HepG2 (cell line): ENCODE measurements around the gene TLX1. TPM values are rescaled to one million over a fixed set of nuclear protein-coding genes. Genes with fewer than 3 reads are reported as not detected.
A peak's percentile ranks its signal among the peaks of the same experiment; 100 is the strongest.

Experiments used
- ATRX ChIP-seq: sonication (generic); formaldehyde crosslinking; IDR thresholded peaks from 2 replicates; pipeline ENCODE4 v1.4.0; 2020; ENCODE audit warnings: missing genetic modification reagents, borderline replicate concordance
- HOXA3 ChIP-seq: sonication (generic); formaldehyde crosslinking; IDR thresholded peaks from 2 replicates; pipeline ENCODE4 v1.5.0; 2020; ENCODE audit warnings: missing genetic modification reagents
- MED1 ChIP-seq: sonication (generic); formaldehyde crosslinking; IDR thresholded peaks from 2 replicates; pipeline ENCODE4 v1.4.0; 2020; ENCODE audit warnings: missing genetic modification reagents
- NAIF1 ChIP-seq: sonication (generic); formaldehyde crosslinking; IDR thresholded peaks from 2 replicates; pipeline ENCODE4 v1.5.0; 2020; ENCODE audit warnings: mild to moderate bottlenecking, missing genetic modification reagents, borderline replicate concordance
- NR1H2 ChIP-seq: sonication (generic); formaldehyde crosslinking; IDR thresholded peaks from 2 replicates; pipeline ENCODE4 v1.8.1; 2022; ENCODE audit warnings: low read depth, missing genetic modification reagents, borderline replicate concordance
- PAX8 ChIP-seq: sonication (generic); formaldehyde crosslinking; IDR thresholded peaks from 2 replicates; pipeline ENCODE4 v1.8.0; 2022; ENCODE audit warnings: mild to moderate bottlenecking, missing genetic modification reagents, borderline replicate concordance
- PHF8 ChIP-seq: sonication (generic); formaldehyde crosslinking; IDR thresholded peaks from 2 replicates; pipeline ENCODE4 v1.5.0; 2020; ENCODE audit warnings: missing genetic modification reagents
- TBP ChIP-seq: sonication (generic); formaldehyde crosslinking; IDR thresholded peaks from 2 replicates; pipeline ENCODE4 v1.5.0; 2020; ENCODE audit warnings: missing genetic modification reagents
- ZFY ChIP-seq: sonication (generic); formaldehyde crosslinking; IDR thresholded peaks from 2 replicates; pipeline ENCODE4 v1.4.0; 2020; ENCODE audit warnings: missing genetic modification reagents
- ZNF251 ChIP-seq: sonication (generic); formaldehyde crosslinking; IDR thresholded peaks from 2 replicates; pipeline ENCODE4 v1.9.0; 2021; ENCODE audit warnings: mild to moderate bottlenecking, missing genetic modification reagents
- polyA plus RNA-seq, 8 experiments: library from polyadenylated mRNA; depleted of rRNA in 3 of 8; stranded (reverse) in 7 of 8; unstranded in 1 of 8; fragments of >200 nt; fragmentation: Illumina TruSeq in 4 of 8; extraction: Trizol in 4 of 8; gene quantifications; 2 replicates each; pipeline versions ENCODE4 v1.2.1 to v1.2.3, GENCODE V29; 2011 to 2016; ENCODE audit warnings: low read depth in 4 of 8, missing spikeins in 1 of 8, mixed read lengths in 1 of 8; ENCODE audit not compliant: insufficient read depth in 1 of 8
- total RNA-seq, 5 experiments: library from RNA; depleted of rRNA; stranded (reverse); fragments of >200 nt; fragmentation: Illumina TruSeq; extraction: Trizol; gene quantifications; 2 replicates each; pipeline ENCODE4 v1.2.3, GENCODE V29; 2016; ENCODE audit warnings: low read depth in 1 of 5
- TF ChIP-seq, protein P1 (sequence below): sonication (generic); formaldehyde crosslinking; IDR thresholded peaks from 2 replicates; pipeline ENCODE4 v1.5.1; 2020; ENCODE audit warnings: mild to moderate bottlenecking, missing genetic modification reagents, moderate library complexity
- TF ChIP-seq, protein P2 (sequence below): sonication (generic); formaldehyde crosslinking; IDR thresholded peaks from 2 replicates; pipeline ENCODE4 v1.9.0; 2021; ENCODE audit warnings: mild to moderate bottlenecking, missing genetic modification reagents

The TLX1 gene
- total and polyA plus RNA-seq, 2 of the 13 experiments (the other 11 are each of a cell fraction or from before 2014, with no cell fraction given) = 0.07 to 0.26 TPM

DNA sequence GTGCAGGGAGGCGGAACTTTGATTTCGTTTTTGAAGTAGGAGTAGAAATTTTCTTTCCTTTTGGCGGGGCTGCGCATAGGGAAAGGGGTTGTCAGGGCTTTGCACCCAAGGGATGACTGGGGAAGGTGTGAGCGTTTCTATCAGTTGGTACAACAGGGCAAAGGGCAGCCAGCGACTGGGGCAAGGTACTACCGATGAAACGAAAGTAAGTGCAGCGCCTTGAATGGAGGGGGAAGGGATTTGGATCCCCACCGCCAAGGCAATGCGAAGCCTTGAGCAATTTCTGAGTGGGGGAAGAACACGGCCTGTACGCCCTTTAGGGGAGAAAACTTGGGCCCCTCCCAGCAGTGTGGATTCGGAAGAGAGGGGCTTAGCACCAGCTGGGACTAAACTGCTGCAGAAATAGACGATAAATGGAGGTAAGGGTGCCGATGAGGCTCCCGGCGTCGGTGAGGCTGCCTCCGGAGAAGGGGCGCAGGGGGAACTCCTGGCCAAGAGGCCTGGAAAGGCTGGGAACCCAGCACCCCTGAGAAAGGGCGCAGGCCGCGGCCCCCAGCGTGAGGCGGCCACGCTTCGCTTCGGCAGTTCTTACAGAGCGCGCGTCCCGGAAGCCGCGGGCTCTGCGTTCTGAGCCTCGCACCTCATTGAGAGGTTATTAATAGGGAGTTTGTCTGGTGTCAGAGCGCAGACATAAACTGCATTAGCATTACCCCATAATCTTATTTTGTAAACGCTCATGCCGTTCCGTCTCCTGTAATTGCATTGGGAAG is 10.0 kb upstream of the TLX1 start (continued):
- TF ChIP-seq, protein P1, sequence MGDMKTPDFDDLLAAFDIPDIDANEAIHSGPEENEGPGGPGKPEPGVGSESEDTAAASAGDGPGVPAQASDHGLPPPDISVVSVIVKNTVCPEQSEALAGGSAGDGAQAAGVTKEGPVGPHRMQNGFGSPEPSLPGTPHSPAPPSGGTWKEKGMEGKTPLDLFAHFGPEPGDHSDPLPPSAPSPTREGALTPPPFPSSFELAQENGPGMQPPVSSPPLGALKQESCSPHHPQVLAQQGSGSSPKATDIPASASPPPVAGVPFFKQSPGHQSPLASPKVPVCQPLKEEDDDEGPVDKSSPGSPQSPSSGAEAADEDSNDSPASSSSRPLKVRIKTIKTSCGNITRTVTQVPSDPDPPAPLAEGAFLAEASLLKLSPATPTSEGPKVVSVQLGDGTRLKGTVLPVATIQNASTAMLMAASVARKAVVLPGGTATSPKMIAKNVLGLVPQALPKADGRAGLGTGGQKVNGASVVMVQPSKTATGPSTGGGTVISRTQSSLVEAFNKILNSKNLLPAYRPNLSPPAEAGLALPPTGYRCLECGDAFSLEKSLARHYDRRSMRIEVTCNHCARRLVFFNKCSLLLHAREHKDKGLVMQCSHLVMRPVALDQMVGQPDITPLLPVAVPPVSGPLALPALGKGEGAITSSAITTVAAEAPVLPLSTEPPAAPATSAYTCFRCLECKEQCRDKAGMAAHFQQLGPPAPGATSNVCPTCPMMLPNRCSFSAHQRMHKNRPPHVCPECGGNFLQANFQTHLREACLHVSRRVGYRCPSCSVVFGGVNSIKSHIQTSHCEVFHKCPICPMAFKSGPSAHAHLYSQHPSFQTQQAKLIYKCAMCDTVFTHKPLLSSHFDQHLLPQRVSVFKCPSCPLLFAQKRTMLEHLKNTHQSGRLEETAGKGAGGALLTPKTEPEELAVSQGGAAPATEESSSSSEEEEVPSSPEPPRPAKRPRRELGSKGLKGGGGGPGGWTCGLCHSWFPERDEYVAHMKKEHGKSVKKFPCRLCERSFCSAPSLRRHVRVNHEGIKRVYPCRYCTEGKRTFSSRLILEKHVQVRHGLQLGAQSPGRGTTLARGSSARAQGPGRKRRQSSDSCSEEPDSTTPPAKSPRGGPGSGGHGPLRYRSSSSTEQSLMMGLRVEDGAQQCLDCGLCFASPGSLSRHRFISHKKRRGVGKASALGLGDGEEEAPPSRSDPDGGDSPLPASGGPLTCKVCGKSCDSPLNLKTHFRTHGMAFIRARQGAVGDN (CRISPR knock-in tag) = peak; percentile 85
- no peak for TF ChIP-seq NR1H2 (CRISPR knock-in tag)
- 0 out of 2 replicates have a peak, but pooled peaks have one; percentile 12 for TF ChIP-seq HOXA3
- TF ChIP-seq, protein P2, sequence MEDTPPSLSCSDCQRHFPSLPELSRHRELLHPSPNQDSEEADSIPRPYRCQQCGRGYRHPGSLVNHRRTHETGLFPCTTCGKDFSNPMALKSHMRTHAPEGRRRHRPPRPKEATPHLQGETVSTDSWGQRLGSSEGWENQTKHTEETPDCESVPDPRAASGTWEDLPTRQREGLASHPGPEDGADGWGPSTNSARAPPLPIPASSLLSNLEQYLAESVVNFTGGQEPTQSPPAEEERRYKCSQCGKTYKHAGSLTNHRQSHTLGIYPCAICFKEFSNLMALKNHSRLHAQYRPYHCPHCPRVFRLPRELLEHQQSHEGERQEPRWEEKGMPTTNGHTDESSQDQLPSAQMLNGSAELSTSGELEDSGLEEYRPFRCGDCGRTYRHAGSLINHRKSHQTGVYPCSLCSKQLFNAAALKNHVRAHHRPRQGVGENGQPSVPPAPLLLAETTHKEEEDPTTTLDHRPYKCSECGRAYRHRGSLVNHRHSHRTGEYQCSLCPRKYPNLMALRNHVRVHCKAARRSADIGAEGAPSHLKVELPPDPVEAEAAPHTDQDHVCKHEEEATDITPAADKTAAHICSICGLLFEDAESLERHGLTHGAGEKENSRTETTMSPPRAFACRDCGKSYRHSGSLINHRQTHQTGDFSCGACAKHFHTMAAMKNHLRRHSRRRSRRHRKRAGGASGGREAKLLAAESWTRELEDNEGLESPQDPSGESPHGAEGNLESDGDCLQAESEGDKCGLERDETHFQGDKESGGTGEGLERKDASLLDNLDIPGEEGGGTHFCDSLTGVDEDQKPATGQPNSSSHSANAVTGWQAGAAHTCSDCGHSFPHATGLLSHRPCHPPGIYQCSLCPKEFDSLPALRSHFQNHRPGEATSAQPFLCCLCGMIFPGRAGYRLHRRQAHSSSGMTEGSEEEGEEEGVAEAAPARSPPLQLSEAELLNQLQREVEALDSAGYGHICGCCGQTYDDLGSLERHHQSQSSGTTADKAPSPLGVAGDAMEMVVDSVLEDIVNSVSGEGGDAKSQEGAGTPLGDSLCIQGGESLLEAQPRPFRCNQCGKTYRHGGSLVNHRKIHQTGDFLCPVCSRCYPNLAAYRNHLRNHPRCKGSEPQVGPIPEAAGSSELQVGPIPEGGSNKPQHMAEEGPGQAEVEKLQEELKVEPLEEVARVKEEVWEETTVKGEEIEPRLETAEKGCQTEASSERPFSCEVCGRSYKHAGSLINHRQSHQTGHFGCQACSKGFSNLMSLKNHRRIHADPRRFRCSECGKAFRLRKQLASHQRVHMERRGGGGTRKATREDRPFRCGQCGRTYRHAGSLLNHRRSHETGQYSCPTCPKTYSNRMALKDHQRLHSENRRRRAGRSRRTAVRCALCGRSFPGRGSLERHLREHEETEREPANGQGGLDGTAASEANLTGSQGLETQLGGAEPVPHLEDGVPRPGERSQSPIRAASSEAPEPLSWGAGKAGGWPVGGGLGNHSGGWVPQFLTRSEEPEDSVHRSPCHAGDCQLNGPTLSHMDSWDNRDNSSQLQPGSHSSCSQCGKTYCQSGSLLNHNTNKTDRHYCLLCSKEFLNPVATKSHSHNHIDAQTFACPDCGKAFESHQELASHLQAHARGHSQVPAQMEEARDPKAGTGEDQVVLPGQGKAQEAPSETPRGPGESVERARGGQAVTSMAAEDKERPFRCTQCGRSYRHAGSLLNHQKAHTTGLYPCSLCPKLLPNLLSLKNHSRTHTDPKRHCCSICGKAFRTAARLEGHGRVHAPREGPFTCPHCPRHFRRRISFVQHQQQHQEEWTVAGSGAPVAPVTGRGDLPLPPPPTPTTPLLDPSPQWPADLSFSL (CRISPR knock-in tag) = no peak
- no peak for TF ChIP-seq TBP (CRISPR knock-in tag)
- TF ChIP-seq ZNF251 = 0 out of 2 replicates have a peak, but pooled peaks have one; percentile 49
- TF ChIP-seq NAIF1 (CRISPR knock-in tag) = no peak
- TF ChIP-seq MED1 (CRISPR knock-in tag) = no peak
- TF ChIP-seq ATRX = no peak
- TF ChIP-seq ZFY (CRISPR knock-in tag) = peak; percentile 67
- TF ChIP-seq PAX8 = no peak
- peak; percentile 23; the same call in 1 of the 2 replicates for TF ChIP-seq PHF8 (CRISPR knock-in tag)
- TF ChIP-seq, all 625 proteins: peak for 41
